DMS153 treated with DMSO at 0.1 percent for 48 hours (cell line): ENCODE results near the gene STX4.

Source experiments
- DNase-seq: peaks from one replicate; lab custom pipeline; 2025; ENCODE audit not compliant: unreplicated experiment; lab: John Stamatoyannopoulos, UW

STX4 gene

GRCh38 chr16:31063843-31064611 lies 30.7 kb downstream of the STX4 start:
- no peak for DNase-seq

GRCh38 chr16:31064882-31065461 lies 31.6 kb downstream of the STX4 start:
- no peak for DNase-seq

GRCh38 chr16:31067342-31067741 lies 34.0 kb downstream of the STX4 start:
- DNase-seq, result no peak

- no peak for DNase-seq
These were observed 38.5 kb downstream of the STX4 start for GRCh38 chr16:31071861-31072260.

GRCh38 chr16:31072540-31073141 lies 39.3 kb downstream of the STX4 start:
- DNase-seq, result no peak

- DNase-seq, result peak; percentile 63
These were observed 40.0 kb downstream of the STX4 start for GRCh38 chr16:31073142-31073969.

- DNase-seq, result peak; percentile 99
These were observed 40.8 kb downstream of the STX4 start, which contains the start of the genes ZNF646 and ZNF668 for GRCh38 chr16:31073970-31074813. TSS of gene ZNF646 (plus strand) at chr16:31074422. CDS start at chr16:31076325, 1,903 bp downstream. TSS of gene ZNF668 (minus strand) at chr16:31074240. CDS start at chr16:31064459, 9,781 bp downstream.

- DNase-seq, result no peak
These were observed 41.4 kb downstream of the STX4 start for GRCh38 chr16:31074814-31075183.

- DNase-seq, result no peak
These were observed 43.0 kb downstream of the STX4 start for GRCh38 chr16:31076319-31076718.

- DNase-seq, result no peak
These were observed 43.7 kb downstream of the STX4 start for GRCh38 chr16:31077024-31077423.

GRCh38 chr16:31077592-31078396 lies 44.4 kb downstream of the STX4 start:
- no peak for DNase-seq

GRCh38 chr16:31078597-31079341 lies 45.4 kb downstream of the STX4 start:
- no peak for DNase-seq

- no peak for DNase-seq
These were observed 46.1 kb downstream of the STX4 start for GRCh38 chr16:31079342-31079944.

GRCh38 chr16:31080035-31080629 lies 46.8 kb downstream of the STX4 start:
- DNase-seq, result no peak

- no peak for DNase-seq
These were observed 47.5 kb downstream of the STX4 start for GRCh38 chr16:31080756-31081419.

- no peak for DNase-seq
These were observed 48.3 kb downstream of the STX4 start for GRCh38 chr16:31081428-31082351.
